ENCODE measurements around the gene SH2B3.

- no peak for TF ChIP-seq CTCF (IDR thresholded peaks at IDR 0.05 in 8 of 11, conservative IDR thresholded peaks at IDR 0.05 in 3 of 11)
- TF ChIP-seq POLR2AphosphoS5 (IDR thresholded peaks at IDR 0.05): peak; percentile 42 to 52 (median 50)
These were observed 11.9 kb upstream of the SH2B3 start for GRCh38 chr12:111393700-111394300.
